Neural cell (in vitro differentiated cells): ENCODE measurements around the gene COL21A1. TPM values are rescaled to one million over a fixed set of nuclear protein-coding genes. Genes with fewer than 3 reads are reported as not detected.

Source experiments
- H2AFZ ChIP-seq: fragments of 200-600, 300-800 bp; sonication (generic), shearing (Covaris generic); 2 replicates; pipeline ENCODE4 v1.6.0; 2014; ENCODE audit warnings: low read depth, mild to moderate bottlenecking, antibody characterized with exemption, low read length, moderate library complexity
- H3F3A ChIP-seq: fragments of 200-600 bp; shearing (Covaris generic); 2 replicates; pipeline ENCODE4 v1.6.1; 2016; ENCODE audit warnings: mild to moderate bottlenecking, moderate library complexity, mixed read lengths, antibody characterized with exemption, low read length; ENCODE audit not compliant: insufficient read depth, poor library complexity, severe bottlenecking
- H3K27ac ChIP-seq: fragments of 200-600, 300-800 bp; sonication (generic), shearing (Covaris generic); 2 replicates; pipeline ENCODE4 v1.5.1; 2014; ENCODE audit warnings: mild to moderate bottlenecking, low read length, moderate library complexity
- H3K27me3 ChIP-seq: fragments of 300-800, 200-600 bp; sonication (generic), shearing (Covaris generic); 2 replicates; pipeline ENCODE4 v1.6.0; 2014; ENCODE audit warnings: mild to moderate bottlenecking, low read depth, low read length, moderate library complexity; ENCODE audit not compliant: insufficient read depth
- H3K36me3 ChIP-seq: fragments of 300-800, 200-600 bp; sonication (generic), shearing (Covaris generic); 2 replicates; pipeline ENCODE4 v1.5.1; 2014; ENCODE audit warnings: mild to moderate bottlenecking, antibody characterized with exemption, low read length, moderate library complexity; ENCODE audit not compliant: insufficient read depth
- H3K4me2 ChIP-seq: fragments of 300-800, 200-600 bp; sonication (generic), shearing (Covaris generic); 2 replicates; pipeline ENCODE4 v1.6.0; 2014; ENCODE audit warnings: mild to moderate bottlenecking, low read length
- H3K4me3 ChIP-seq: fragments of 300-800, 200-600 bp; sonication (generic), shearing (Covaris generic); 2 replicates; pipeline ENCODE4 v1.5.1; 2014; ENCODE audit warnings: mild to moderate bottlenecking, low read length, moderate library complexity
- H3K79me2 ChIP-seq: fragments of 200-600 bp; shearing (Covaris generic); replicated peaks from 2 replicates; pipeline ENCODE4 v1.6.0; 2014; ENCODE audit warnings: mild to moderate bottlenecking, low read length, moderate library complexity; ENCODE audit not compliant: insufficient read depth
- H3K9ac ChIP-seq: fragments of 300-800, 200-600 bp; sonication (generic), shearing (Covaris generic); 2 replicates; pipeline ENCODE4 v1.6.1; 2016; ENCODE audit warnings: mild to moderate bottlenecking, low read length, mixed read lengths
- H3K9me2 ChIP-seq: fragments of 200-600 bp; shearing (Covaris generic); 2 replicates; pipeline ENCODE4 v1.6.1; 2016; ENCODE audit warnings: mild to moderate bottlenecking, low read length, mixed read lengths; ENCODE audit not compliant: insufficient read depth
- H3K9me3 ChIP-seq: fragments of 200-600, 300-800 bp; sonication (generic), shearing (Covaris generic); 2 replicates; pipeline ENCODE4 v1.6.1; 2016; ENCODE audit warnings: mild to moderate bottlenecking, mixed run types, low read length, moderate library complexity, mixed read lengths
- H4K20me1 ChIP-seq: fragments of 200-600 bp; shearing (Covaris generic); 2 replicates; pipeline ENCODE4 v1.6.1; 2016; ENCODE audit warnings: mild to moderate bottlenecking, mixed run types; ENCODE audit not compliant: insufficient read depth
- CTCF ChIP-seq: fragments of 450-650 bp; IDR thresholded peaks from 2 replicates; pipeline ENCODE4 v1.5.1; 2014; ENCODE audit warnings: antibody characterized with exemption, mild to moderate bottlenecking, moderate library complexity; ENCODE audit not compliant: poor library complexity, severe bottlenecking
- EP300 ChIP-seq: fragments of 450-650 bp; conservative IDR thresholded peaks from 2 replicates; pipeline ENCODE4 v1.6.1; 2014; ENCODE audit warnings: antibody characterized with exemption, mild to moderate bottlenecking, moderate library complexity; ENCODE audit not compliant: poor library complexity, severe bottlenecking
- EZH2 ChIP-seq: fragments of 200-600, 300-800 bp; shearing (Covaris generic), sonication (generic); IDR thresholded peaks from 2 replicates; pipeline ENCODE4 v1.6.1; 2014; ENCODE audit warnings: antibody characterized with exemption, low read length, borderline replicate concordance, mild to moderate bottlenecking; ENCODE audit not compliant: insufficient read depth, poor library complexity, severe bottlenecking
- MXI1 ChIP-seq: fragments of 450-650 bp; conservative IDR thresholded peaks from 2 replicates; pipeline ENCODE4 v1.6.1; 2014; ENCODE audit warnings: antibody characterized with exemption, mild to moderate bottlenecking; ENCODE audit not compliant: poor library complexity, severe bottlenecking
- POLR2AphosphoS5 ChIP-seq: IDR thresholded peaks from 2 replicates; pipeline ENCODE4 v1.6.1; 2012
- RAD21 ChIP-seq: fragments of 450-650 bp; conservative IDR thresholded peaks from 2 replicates; pipeline ENCODE4 v1.6.1; 2014; ENCODE audit warnings: antibody characterized with exemption, mild to moderate bottlenecking, moderate library complexity
- REST ChIP-seq: IDR thresholded peaks from 2 replicates; pipeline ENCODE4 v1.6.1; 2012; ENCODE audit warnings: borderline replicate concordance
- SMC3 ChIP-seq: fragments of 450-650 bp; conservative IDR thresholded peaks from 2 replicates; pipeline ENCODE4 v1.6.1; 2014; ENCODE audit warnings: antibody characterized with exemption, mild to moderate bottlenecking, moderate library complexity; ENCODE audit not compliant: poor library complexity
- TAF1 ChIP-seq: IDR thresholded peaks from 2 replicates; pipeline ENCODE4 v1.6.1; 2012; ENCODE audit warnings: low read depth
- polyA plus RNA-seq: library from polyadenylated mRNA; depleted of rRNA; stranded (reverse); fragments of >200 nt; gene quantifications from 2 replicates; pipeline ENCODE4 v1.2.3, GENCODE V29; 2014

The COL21A1 gene
- polyA plus RNA-seq, 1 donor from 2014 or later, result 0.25 TPM

GRCh38 chr6:56160489-56160888, 86.9 kb downstream of the COL21A1 start:
- Histone ChIP-seq H3F3A (no peaks in the 10 kb centered on the region), H3K9me3 (no peaks in the 10 kb centered on the region)
- TF ChIP-seq RAD21 (no peak), EP300 (no peak), POLR2AphosphoS5 (no peak), MXI1 (no peak), TAF1 (no peak), CTCF (no peak), EZH2 (no peak), REST (no peak), SMC3 (no peak)

GRCh38 chr6:56158571-56158970, 88.8 kb downstream of the COL21A1 start:
- Histone ChIP-seq H3K36me3 (no peaks in the 10 kb centered on the region), H3K4me3 (no peak overlapping the region), H4K20me1 (no peaks in the 10 kb centered on the region)

More at GRCh38 chr6:56160489-56160888, 86.9 kb downstream of the COL21A1 start:
- H3K9me2 ChIP-seq, result no peaks in the 10 kb centered on the region
- H3K4me2 ChIP-seq, result no peak overlapping the region
- H2AFZ ChIP-seq, result no peak overlapping the region
- no peaks in the 10 kb centered on the region for H3K36me3 ChIP-seq
- no peak overlapping the region for H3K27ac ChIP-seq
- H3K9ac ChIP-seq, result no peak overlapping the region
- no peaks in the 10 kb centered on the region for H4K20me1 ChIP-seq
- no peak overlapping the region for H3K4me3 ChIP-seq
- no peaks in the 10 kb centered on the region for H3K27me3 ChIP-seq
- H3K79me2 ChIP-seq, result no peaks in the 10 kb centered on the region

GRCh38 chr6:56156643-56157042, 90.7 kb downstream of the COL21A1 start:
- Histone ChIP-seq H3K4me2 (no peak overlapping the region), H3K27ac (no peak overlapping the region), H3K9me2 (no peaks in the 10 kb centered on the region), H2AFZ (no peak overlapping the region), H3K79me2 (no peaks in the 10 kb centered on the region), H3K9ac (no peak overlapping the region), H3K27me3 (no peaks in the 10 kb centered on the region), H3K4me3 (no peak overlapping the region), H3K9me3 (no peaks in the 10 kb centered on the region), H4K20me1 (no peaks in the 10 kb centered on the region), H3K36me3 (no peaks in the 10 kb centered on the region), H3F3A (no peaks in the 10 kb centered on the region)
- TF ChIP-seq MXI1 (no peak), SMC3 (no peak), EP300 (no peak), EZH2 (no peak), CTCF (no peak), REST (no peak), POLR2AphosphoS5 (no peak), RAD21 (no peak), TAF1 (no peak)

More at GRCh38 chr6:56158571-56158970, 88.8 kb downstream of the COL21A1 start:
- Histone ChIP-seq H3F3A (no peaks in the 10 kb centered on the region), H3K79me2 (no peaks in the 10 kb centered on the region), H3K27me3 (no peaks in the 10 kb centered on the region), H3K4me2 (no peak overlapping the region), H3K9ac (no peak overlapping the region), H3K9me3 (no peaks in the 10 kb centered on the region), H2AFZ (no peak overlapping the region), H3K27ac (no peak overlapping the region), H3K9me2 (no peaks in the 10 kb centered on the region)
- no peak for TF ChIP-seq TAF1
